Activated T-cell treated with anti-CD3 and anti-CD28 coated beads for 48 hours (primary cell): ENCODE data around the gene SUZ12.
"Not testable (repeated sequence)": the region's sequence is repeated elsewhere in the genome, so short reads cannot be mapped to it uniquely, and the experiment has no call there.

Experiments
- DNase-seq: peaks from one replicate; pipeline ENCODE4 v3.0.0-alpha.2; 2020; ENCODE audit warnings: low read depth

SUZ12 gene

DNA sequence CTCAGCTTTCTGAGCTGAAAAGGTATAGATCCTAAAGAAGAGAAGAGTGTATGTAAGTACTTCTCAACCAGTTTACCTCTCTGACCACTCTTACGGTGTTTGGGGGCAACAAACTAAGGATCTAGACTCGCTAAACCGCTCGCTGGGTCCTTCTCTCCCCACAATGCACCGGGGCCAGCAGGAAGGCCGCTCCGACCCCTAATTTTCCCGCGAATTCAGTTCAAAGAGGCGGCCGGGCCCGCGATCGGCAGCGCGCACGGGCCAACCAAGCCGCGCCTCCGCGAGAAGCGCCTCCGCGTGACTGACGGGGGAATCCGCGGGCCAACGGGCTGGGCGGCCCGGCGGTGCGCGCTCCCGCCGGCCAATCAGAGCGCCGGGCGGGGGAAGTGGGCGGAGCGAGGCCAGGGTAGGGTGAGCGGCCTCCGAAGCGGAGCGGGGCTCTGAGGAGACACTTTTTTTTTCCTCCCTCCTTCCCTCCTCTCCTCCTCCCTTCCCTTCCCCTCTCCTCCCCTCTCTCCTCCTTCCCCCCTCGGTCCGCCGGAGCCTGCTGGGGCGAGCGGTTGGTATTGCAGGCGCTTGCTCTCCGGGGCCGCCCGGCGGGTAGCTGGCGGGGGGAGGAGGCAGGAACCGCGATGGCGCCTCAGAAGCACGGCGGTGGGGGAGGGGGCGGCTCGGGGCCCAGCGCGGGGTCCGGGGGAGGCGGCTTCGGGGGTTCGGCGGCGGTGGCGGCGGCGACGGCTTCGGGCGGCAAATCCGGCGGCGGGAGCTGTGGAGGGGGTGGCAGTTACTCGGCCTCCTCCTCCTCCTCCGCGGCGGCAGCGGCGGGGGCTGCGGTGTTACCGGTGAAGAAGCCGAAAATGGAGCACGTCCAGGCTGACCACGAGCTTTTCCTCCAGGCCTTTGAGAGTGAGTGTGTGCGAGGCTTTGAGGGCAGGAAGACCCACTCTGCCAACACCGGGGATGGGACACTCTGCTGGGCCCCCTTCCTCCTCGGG, at the start of gene SUZ12:
Gene SUZ12 (plus strand): TSS at position 393 of the 995 bp plus-strand sequence. CDS start 240 bp downstream, at position 633.
- peak; percentile 90 for DNase-seq

DNA sequence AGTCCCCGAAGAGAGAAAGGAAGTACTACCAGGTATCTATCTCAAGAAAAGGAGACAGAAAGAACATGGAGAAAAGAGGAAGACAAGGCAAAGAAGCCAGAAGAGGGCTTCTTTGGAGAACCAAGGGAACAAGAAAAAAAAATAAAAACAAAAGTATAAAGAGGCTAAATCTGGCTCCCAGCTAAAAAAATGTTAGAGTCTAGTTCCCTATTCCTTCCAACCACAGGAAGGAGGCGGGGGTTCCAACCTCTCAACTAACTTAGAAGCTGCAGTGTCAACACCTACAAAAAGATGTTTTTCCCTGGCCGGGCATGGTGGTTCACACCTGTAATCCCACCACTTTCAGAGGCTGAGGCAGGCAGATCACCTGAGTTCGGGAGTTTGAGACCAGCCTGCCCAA, 48.7 kb upstream of the SUZ12 start:
- no peak for DNase-seq

DNA sequence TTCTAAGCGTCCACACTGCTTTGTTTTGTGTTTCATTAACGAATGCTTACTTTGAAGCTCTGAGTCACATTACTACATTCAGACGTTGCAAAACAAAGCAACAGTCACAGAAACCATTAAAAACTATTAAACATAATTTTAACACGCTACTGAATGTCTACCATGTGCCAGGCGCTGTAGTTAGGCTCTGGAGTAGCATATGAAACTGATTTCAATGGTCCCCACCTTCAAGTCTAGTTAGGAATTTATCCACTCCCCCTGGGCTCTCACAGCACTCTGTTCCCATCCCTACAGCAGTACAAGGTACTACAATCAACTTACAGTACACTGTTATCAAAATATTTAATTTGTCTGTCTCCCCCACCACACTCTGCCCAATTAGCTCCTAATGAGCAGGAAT, 35.9 kb upstream of the SUZ12 start:
- DNase-seq, result no peak

DNA sequence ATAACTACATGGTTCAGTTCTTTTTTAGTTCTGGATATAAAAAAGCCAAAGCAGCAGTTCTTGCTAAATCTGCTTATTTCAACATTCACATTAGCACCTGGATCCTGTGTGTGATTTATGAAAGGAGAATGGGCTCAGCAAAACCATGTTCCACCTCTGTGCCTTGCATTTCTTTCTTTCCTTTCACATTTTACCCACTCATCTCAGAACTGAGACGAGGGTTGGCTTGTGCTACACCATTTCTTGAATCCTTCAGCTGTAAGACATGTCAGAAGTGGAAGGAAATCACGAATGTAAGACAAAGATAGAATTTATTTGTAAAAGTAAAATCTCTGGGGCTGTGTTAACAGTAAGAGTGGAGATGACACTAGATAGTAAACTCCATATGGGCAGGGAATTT, 34.1 kb upstream of the SUZ12 start:
- DNase-seq, result no peak

DNA sequence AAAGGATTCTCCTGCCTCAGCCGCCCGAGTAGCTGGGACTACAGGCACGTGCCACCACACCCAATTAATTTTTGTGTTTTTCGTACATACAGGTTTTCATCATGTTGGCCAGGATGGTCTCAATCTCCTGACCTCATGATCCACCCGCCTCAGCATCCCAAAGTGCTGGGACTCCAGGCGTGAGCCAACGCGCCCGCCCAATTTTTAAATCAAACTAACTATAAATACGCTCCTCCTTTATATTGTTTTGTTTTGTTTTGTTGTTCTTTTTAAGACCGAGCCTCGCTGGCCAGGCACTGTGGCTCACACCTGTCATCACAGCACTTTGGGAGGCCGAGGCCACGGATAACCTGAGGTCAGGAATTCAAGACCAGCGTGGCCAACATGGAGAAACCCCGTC, 33.4 kb upstream of the SUZ12 start:
- DNase-seq, result no peak

DNA sequence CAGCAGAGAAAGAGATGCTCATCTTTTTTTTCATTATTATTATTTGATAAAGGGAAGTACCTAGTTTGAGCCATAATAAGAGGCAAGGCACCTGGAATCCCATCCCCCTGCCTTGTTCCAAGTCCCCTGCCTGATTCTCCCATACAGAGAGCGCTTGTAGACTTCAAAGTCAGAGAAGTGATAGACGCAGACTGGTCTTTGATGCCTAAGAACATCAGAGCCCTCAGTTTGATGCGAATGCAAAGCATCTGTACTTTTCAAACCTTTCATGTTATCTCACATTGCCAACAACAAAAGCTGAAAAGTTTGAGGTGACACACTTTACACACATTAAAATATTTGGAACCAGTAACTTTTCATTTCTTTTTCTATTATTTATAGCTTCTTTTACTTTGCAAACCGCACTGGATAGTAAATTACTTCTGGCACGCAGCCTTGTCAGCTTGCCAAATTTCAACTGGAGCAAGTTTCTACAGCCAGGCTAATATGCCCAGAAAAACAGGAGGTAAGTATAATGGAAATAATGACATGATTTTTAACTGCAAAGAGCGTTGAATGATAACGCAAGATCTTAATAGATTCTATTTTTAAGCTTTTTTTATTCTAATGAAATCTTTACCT, 29.4 kb upstream of the SUZ12 start:
- DNase-seq, result no peak

DNA sequence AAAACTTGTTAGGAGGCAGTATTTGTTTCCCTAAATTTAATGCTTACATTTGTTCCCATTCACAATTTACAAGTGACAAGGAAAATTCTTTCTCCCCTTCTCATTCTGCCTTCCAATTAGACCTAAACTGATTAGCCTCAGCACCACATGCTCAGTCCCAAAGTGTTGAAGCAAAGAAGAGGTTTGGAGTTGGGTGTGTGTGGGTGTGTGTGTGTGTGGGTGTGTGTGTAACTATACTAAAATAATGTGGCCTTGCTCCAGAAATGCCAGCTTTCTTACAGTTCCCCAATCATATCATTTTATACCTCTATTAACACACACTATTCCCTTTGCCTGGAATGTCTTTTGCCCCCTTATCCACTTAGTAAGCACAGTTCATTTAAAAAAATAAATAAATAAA, 28.4 kb upstream of the SUZ12 start:
- DNase-seq, result no peak

DNA sequence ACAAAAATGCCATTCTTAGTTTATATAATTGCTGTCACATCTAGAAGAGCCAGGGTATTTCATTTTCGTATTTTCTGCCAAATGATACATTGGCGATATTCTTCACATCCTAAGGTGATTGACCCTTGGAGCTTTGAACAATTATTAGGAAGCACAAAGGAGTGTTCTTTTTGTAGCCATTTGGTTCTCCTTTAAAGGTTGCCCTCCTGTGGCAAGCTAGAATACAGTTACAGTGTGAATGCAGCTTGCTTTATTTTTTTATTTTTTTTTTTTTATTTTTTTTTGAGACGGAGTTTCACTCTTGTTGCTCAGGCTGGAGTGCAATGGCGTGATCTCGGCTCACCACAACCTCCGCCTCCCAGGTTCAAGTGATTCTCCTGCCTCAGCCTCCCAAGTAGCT, 24.1 kb upstream of the SUZ12 start:
- not testable (repeated sequence) for DNase-seq

DNA sequence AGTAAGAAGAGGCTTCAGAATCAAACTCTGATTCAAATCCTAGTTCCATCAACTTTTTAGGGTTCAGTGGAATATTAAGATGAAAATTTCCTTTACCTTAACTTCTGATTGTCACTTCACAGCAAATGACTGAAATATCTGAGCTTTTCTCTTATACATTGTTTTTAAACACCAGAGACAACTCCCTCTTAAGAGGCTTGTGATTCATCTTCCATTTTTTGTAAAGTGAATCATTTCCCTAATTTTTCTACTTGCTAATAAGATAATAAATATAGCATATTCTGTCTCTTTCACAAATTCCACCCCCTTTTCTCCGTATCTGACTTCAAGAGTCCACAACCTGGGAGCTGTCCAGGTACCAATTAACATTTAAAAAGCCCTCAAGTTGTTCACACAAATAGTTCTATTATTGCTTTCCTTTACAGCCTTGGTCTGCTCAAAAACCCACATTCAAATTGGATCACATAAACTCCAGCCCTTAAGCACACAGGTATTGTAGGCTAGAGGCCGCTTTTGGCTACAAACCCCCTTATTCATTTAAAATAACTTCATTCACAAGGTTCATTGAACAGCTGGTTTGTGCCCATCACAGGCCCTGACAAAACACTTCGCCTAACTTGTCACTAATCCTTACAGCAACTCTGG, 21.2 kb upstream of the SUZ12 start:
- no peak for DNase-seq

DNA sequence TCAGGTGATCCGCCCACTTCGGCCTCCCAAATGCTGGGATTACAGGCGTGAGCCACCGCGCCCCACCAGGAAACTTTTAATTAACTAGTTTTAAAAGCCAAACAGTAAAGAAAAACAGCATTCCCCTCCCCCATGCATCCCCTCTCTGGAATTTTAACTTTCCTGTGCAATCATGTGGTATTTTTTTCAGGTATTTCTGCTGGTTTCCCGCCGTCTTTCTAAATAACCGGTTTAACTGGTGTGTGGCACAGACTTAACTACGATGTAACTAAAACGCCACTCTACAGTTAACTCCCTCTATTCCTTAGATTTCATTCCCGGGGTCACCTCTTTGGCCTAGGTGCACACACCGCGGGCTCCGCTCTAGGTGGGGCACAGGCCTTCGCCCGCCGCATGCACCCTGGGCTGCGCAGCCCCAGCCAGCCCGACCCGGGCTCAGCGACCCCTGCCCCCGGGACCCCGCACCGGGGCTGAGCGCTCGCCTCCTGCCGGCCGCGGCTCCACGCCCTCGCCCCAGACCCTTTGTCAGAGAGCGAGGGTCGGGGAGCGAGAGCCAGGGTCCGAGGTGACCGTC, 20.2 kb upstream of the SUZ12 start:
- no peak for DNase-seq

DNA sequence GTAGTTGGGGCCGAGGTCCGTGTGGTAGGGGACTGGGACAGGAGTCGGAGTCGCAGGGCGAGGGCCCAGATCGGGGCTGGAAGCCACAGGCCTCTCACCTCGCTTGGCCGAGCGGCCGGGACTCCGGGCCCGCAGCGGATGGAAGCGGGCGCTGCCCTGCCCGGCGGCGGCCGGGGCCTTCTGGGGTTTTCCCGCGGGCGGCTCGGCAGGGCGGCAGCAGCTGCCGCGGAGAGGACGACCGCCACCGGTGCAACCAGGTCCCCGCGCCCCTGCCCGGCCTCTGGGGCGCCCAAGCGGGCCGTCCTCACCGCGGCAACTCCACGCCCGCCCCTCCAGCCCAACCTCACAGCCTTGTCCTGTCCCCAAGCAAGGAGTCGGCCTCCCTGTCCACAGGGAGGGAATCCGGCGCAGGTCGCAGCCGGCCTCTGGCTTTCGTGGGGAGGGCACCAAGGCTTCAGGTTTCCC, 19.7 kb upstream of the SUZ12 start:
- DNase-seq, result no peak

DNA sequence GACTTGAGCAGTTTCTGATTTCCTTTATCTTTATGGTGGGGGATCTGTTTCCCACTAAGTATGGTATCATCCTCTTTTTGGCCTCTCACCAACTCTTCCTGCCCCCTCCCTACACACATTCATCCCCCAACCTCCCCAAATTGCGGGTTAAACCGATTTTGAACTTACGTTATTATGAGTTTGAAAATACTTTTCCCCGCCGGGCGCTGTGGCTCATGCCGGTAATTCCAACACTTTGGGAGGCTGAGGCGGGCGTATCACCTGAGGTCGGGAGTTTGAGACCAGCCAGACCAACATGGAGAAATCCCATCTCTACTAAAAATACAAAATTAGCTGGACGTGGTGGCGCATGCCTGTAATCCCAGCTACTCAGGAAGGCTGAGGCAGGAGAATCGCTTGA, 19.1 kb upstream of the SUZ12 start:
- DNase-seq, result not testable (repeated sequence)

DNA sequence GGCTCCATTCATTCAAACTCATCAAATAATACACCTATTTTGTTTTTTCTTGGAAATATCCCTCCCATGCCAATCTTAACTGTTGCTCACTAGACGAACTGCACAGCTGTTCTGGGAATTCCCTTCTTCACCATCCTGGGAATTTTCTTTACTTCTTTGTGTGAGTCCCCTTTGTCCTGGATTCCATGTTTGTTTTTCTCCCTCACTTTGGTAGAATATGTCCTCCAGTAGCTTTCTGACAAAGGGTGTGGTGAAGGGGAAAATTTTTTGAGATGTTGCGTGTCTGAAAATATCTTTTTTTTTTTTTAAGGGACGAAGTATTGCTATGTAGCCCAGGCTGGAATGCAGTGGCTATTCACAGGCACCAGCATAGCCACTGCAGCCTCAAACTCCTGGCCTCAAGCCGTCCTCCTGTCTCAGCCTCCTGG, 18.1 kb upstream of the SUZ12 start:
- DNase-seq, result no peak

DNA sequence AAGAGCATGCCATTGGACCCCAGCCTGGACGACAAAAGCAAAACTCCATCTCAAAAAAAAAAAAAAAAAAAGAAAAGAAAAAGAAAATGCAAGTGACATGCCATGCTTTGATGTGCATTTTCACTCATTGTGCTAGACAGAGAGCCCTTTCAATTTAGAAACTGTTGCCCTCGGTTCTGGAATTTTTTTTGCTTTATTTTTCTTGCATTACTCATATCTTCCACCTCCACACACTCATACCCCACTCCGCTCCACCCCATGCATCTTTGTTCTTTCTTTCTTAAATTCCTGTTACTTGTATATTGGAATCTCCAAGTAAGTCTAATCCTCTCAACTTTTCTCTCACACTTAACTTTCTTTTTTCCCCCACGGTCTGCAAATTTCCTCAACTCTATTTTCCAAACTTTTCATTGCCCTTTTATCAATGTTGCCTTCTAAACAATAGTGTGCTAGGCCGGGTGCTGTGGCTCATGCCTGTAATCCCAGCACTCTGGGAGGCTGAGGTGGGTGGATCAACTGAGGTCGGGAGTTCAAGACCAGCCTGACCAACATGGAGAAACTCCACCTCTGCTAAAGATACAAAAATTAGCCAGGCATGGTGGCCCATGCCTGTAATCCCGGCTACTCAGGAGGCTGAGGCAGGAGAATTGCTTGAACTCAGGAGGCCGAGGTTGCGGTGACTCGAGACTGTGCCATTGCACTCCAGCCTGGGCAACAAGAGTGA, 16.8 kb upstream of the SUZ12 start:
- no peak for DNase-seq

DNA sequence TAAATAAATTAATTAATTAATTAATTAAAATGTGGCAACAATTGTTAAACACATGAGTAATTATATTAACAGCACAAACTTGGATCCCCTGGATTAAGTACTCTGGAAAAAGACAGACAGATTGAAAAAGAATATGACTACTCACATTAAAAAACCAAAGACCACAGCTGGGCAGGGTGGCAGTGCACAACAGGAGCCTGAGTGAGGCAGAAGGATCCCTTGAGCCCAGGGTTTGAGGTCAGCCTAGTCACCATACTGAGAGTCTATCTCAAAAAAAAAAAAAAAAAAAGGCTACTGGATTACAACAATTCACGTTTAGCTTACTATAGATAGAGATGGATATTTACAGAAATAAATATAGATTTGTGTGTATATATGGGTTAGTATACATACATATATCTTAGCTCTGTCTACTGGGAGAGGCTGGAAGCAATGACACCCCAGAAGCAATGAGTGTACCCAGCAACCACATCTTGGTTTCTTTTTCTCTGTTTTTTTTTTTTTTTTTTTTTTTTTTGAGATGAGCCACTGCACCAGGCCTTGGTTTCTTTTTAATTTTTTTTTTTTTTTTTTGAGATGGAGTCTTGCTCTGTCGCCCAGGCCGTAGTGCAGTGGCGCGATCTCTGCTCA, 10.6 kb upstream of the SUZ12 start:
- peak; percentile 15 for DNase-seq

DNA sequence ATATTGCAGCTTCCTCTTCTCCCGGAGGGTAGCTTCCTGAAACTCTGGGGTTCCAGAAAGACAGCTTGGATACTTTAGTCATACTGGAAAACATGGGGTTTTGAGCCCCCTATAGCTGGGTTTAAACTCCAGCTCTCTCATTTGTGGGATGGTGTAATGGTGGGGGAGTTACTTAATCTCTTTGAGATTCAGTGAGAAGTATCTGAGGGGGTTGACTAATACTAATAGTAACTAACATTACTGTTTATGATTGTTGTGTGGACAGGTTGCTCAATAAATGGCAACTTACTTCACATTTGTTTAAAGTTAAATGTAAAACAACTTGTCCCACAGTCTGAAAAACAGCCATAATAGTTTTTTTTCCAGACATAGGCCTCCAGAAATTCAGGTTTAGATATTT, 5.1 kb upstream of the SUZ12 start:
- no peak for DNase-seq

DNA sequence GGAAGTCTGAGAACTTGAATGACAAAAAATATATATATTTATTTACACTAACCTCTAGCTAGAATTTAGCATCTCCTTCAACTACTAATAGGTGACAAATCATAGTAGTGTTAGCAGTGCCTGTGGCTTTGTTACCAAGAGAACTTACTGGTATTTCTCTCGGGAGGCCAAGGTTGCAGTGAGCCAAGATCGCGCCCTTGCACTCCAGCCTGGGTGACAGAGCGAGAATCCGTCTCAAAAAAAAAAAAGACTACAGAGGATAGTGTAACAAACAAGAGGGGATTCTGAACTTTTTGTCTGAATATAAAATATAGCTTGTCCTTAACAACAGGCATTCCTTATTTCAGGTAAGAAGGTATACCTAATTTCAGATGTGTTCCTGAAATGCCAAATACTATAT, 1.3 kb upstream of the SUZ12 start:
- no peak for DNase-seq

DNA sequence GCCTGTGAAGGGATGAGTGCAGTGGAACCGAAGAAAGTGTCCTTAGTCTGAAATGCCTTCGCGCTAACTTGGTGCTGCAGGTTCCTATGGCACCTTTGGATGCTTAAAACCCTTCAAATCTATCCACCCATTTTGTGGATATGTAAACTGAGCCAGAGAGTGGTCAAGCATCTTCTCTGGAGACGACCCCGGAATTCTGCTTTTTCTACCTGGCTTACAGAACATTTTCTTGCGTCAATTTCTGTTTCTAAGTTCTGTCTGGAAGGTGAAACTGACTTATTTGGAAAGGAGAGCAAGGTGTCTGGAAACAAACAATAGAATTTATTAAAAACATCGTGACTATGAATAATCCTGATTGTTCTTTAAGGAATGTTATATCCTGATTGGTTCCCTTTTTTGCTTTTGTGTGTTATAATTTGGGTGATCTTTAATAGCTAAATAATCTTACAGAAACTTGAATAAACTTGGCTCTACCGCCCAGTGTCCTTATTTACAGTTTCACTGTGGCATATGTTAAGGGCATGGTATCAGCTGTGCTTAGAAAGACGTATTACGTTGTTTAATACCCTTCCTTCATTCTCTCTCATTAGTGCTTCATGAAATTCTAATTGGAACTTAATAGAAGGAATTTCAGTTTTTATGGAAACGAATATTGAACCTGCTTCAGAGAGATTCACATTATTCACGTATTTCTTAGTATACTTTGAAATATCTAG, 1.3 kb downstream of the SUZ12 start:
- not testable (repeated sequence) for DNase-seq

DNA sequence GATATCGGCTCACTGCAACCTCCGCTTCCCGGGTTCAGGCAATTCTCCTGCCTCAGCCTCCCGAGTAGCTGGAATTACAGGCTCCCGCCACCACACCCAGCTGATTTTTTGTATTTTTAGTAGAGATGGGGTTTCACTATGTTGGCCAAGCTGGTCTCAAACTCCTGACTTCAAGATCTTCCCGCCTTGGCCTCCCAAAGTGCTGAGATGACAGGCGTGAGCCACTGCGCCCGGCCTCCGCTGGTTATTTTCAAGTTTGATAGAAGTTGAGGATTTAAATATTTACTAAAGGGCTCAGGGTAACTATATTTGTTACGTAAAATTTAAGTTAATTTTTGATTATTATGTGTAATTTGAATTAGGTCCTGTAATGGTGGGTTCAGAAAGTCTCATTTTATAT, 5.1 kb downstream of the SUZ12 start:
- DNase-seq, result not testable (repeated sequence)

DNA sequence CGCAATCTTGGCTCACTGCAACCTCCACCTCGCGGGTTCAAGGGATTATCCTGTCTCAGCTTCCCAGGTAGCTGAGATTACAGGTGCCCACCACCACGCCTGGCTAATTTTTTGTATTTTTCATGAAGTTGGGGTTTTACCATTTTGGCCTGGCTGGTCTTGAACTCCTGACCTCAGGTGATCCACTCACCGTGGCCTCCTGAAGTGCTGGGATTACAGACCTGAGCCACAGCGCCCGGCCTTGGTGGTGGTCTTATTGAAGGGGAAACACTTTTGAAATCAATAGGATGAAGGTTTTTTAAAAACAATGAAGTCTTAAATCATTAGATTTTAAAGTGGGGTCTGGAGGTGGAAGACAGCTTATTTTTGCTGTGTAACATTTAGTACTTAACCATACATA, 5.6 kb downstream of the SUZ12 start:
- not testable (repeated sequence) for DNase-seq

DNA sequence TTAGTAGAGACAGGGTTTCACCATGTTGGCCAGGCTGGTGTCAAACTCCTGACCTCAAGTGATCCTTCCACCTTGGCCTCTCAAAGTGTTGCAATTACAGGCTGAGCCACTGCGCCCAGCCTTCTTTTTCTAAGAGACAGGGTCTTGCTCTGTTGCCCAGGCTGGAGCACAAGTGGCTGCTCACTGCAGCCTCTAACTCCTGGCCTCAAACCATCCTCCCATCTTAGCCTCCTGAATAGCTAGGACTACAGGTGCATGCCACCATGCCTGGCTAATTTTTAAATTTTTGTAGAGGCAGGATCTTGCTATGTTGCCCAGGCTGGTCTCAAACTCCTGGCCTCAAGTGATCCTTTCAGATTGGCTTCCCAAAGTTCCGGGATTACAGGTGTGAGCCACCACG, 15.1 kb downstream of the SUZ12 start:
- DNase-seq, result not testable (repeated sequence)
